Breast epithelium (tissue), 3 donors: Measurements from ENCODE around the gene CDC16.

Experiments
- CTCF ChIP-seq, 3 donors: fragments of 450-650 bp; IDR thresholded peaks; one replicate each; pipeline ENCODE4 v1.5.1; 2016 to 2017; ENCODE audit warnings: antibody characterized with exemption in 3 of 3, mild to moderate bottlenecking in 3 of 3, moderate library complexity in 3 of 3
- POLR2A ChIP-seq: fragments of 450-650 bp; IDR thresholded peaks from one replicate; pipeline ENCODE4 v1.6.1; 2016; ENCODE audit warnings: antibody characterized with exemption, mild to moderate bottlenecking, moderate library complexity

GRCh38 chr13:114230575-114230974 lies 4.1 kb upstream of the CDC16 start:
- no peak for TF ChIP-seq CTCF (IDR thresholded peaks at IDR 0.05)
- TF ChIP-seq POLR2A, result no peak
